Measurements from ENCODE around the gene TNFAIP1. TPM values are rescaled to one million over a fixed set of nuclear protein-coding genes. Genes with fewer than 3 reads are reported as not detected.
A peak's percentile ranks its signal among the peaks of the same experiment; 100 is the strongest.

Gene TNFAIP1
- total RNA-seq, 1 experiment from 2014 or later: 21.8 TPM

- no CpG with 5 or more reads among the region's 13 CpGs for WGBS (ENCODE audit: extremely low coverage, insufficient read length, low lambda C conversion rate)
- no peaks in the 10 kb centered on the region for H3K4me1 ChIP-seq (ENCODE audit: insufficient read depth, low read length)
- no peak within 1 kb of the TSS for H2BK5ac ChIP-seq (ENCODE audit: insufficient read length, low read length)
- no peak within 1 kb of the TSS for H4K91ac ChIP-seq (ENCODE audit: insufficient read length, low read depth, low read length)
- no peak within 1 kb of the TSS for H2AK5ac ChIP-seq (ENCODE audit: insufficient read length, low read length)
- H4K20me1 ChIP-seq (ENCODE audit: control insufficient read depth, insufficient read depth, insufficient read length): no peaks in the 10 kb centered on the region
- H2BK20ac ChIP-seq (ENCODE audit: low read depth, low read length, poor library complexity, severe bottlenecking): no peak within 1 kb of the TSS
- no peak within 1 kb of the TSS for H2AFZ ChIP-seq (ENCODE audit: low read length)
- no peaks in the 10 kb centered on the region for H3K9me3 ChIP-seq (ENCODE audit: control insufficient read depth, low read depth, low read length)
- no peaks in the 10 kb centered on the region for H3K23me2 ChIP-seq (ENCODE audit: insufficient read length, low read depth, low read length, poor library complexity, severe bottlenecking)
- no peak within 1 kb of the TSS for H3K4ac ChIP-seq (ENCODE audit: low read depth, low read length)
- H3K14ac ChIP-seq (ENCODE audit: insufficient read depth, low read length): no peak within 1 kb of the TSS
- H3K27ac ChIP-seq (ENCODE audit: insufficient read length, low read depth, low read length): no peak within 1 kb of the TSS
- TF ChIP-seq, protein P1, sequence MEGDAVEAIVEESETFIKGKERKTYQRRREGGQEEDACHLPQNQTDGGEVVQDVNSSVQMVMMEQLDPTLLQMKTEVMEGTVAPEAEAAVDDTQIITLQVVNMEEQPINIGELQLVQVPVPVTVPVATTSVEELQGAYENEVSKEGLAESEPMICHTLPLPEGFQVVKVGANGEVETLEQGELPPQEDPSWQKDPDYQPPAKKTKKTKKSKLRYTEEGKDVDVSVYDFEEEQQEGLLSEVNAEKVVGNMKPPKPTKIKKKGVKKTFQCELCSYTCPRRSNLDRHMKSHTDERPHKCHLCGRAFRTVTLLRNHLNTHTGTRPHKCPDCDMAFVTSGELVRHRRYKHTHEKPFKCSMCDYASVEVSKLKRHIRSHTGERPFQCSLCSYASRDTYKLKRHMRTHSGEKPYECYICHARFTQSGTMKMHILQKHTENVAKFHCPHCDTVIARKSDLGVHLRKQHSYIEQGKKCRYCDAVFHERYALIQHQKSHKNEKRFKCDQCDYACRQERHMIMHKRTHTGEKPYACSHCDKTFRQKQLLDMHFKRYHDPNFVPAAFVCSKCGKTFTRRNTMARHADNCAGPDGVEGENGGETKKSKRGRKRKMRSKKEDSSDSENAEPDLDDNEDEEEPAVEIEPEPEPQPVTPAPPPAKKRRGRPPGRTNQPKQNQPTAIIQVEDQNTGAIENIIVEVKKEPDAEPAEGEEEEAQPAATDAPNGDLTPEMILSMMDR (conservative IDR thresholded peaks at IDR 0.05): no peak
- Mint-ChIP-seq H3K27ac (peak within 1 kb of the TSS in 1 of 3 experiments; percentile 18; a peak in 1 of 7 replicates), H3K27me3 (ENCODE audit: low read depth) (no peaks in the 10 kb centered on the region; the same call in 1 of the 2 replicates), H3K4me1 (peaks cover under 1 to 3% of the 10 kb centered on the region in 2 experiments; a peak in 3 of 4 replicates), H3K4me3 (no peak within 1 kb of the TSS; a peak in 1 of 5 replicates), H3K36me3 (ENCODE audit: insufficient read depth in 1 of 3, low read depth in 3 of 3) (peaks cover 15 to 22% (median 17%) of the 10 kb centered on the region in 3 experiments; a peak in 6 of 7 replicates), H3K9me3 (no peaks in the 10 kb centered on the region; a peak in 1 of 5 replicates)
- H4K8ac ChIP-seq (replicated peaks; ENCODE audit: insufficient read length, low read depth, low read length): no peak within 1 kb of the TSS
- H3K79me2 ChIP-seq (ENCODE audit: insufficient read depth, low read length): no peaks in the 10 kb centered on the region
- no peak within 1 kb of the TSS for H3K4me2 ChIP-seq (ENCODE audit: insufficient read depth, insufficient read length, low read length)
- DNase-seq: no peak
- H3K79me1 ChIP-seq (ENCODE audit: insufficient read depth, low read depth, low read length, poor library complexity, severe bottlenecking): no peaks in the 10 kb centered on the region
- H3K56ac ChIP-seq (ENCODE audit: insufficient read length, low read depth, low read length): no peak within 1 kb of the TSS
- no peak within 1 kb of the TSS for H2BK120ac ChIP-seq (ENCODE audit: low read depth, low read length, poor library complexity, severe bottlenecking)
- no peak within 1 kb of the TSS for H2BK12ac ChIP-seq (ENCODE audit: insufficient read length, low read depth, low read length)
- H2BK15ac ChIP-seq (ENCODE audit: low read depth, low read length): no peak within 1 kb of the TSS
- H3K27me3 ChIP-seq (ENCODE audit: insufficient read depth, low read length): no peaks in the 10 kb centered on the region
- no peak within 1 kb of the TSS for H3T11ph ChIP-seq (ENCODE audit: low read length)
- H3K9ac ChIP-seq (ENCODE audit: extremely low read depth, insufficient read length, low read length): no peak within 1 kb of the TSS
- no peak within 1 kb of the TSS for H4K5ac ChIP-seq (ENCODE audit: insufficient read length, low read depth, low read length)
- H3K18ac ChIP-seq (ENCODE audit: insufficient read length, low read depth, low read length): no peak within 1 kb of the TSS
- H3K23ac ChIP-seq (ENCODE audit: insufficient read length, low read depth, low read length): no peak within 1 kb of the TSS
Observed at GRCh38 chr17:28364665-28365363, 29.3 kb downstream of the TNFAIP1 start, which contains the start of gene SEBOX. Gene SEBOX, minus strand, starts transcription at chr17:28365199. Its CDS starts 48 bp downstream, at chr17:28365151.
